WTC11 (cell line): ENCODE data around the gene DGKZ. TPM values are rescaled to one million over a fixed set of nuclear protein-coding genes. Genes with fewer than 3 reads are reported as not detected.

Experiments
- ATAC-seq: fragments of 200-7000 bp; cut with Tn5 transposase; 2 replicates; pipeline ENCODE4 v1.10.0; 2021; ENCODE audit warnings: mild to moderate bottlenecking, moderate library complexity
- CTCF ChIA-PET: fragments of 300-600 bp; sonication (Branson Sonifier 250); formaldehyde crosslinking; loops from one replicate; lab custom pipeline; 2021; ENCODE audit warnings: antibody characterized with exemption; lab: Charles Lee
- POLR2A ChIA-PET: fragments of 350-600 bp; sonication (Branson Sonifier 250); formaldehyde crosslinking; loops from one replicate; lab custom pipeline; 2021; ENCODE audit warnings: antibody characterized with exemption; lab: Charles Lee
- DNase-seq: peaks from one replicate; pipeline ENCODE4 v3.0.0; 2021; ENCODE audit warnings: low spot score
- H3K27ac Mint-ChIP-seq: 2 replicates; pipeline ENCODE4 v1.8.0; 2021; ENCODE audit warnings: mixed read lengths
- H3K27me3 Mint-ChIP-seq: 2 replicates; pipeline ENCODE4 v1.8.0; 2021; ENCODE audit warnings: low read depth, mild to moderate bottlenecking, moderate library complexity, mixed read lengths
- H3K36me3 Mint-ChIP-seq: 2 replicates; pipeline ENCODE4 v1.8.0; 2021; ENCODE audit warnings: mixed read lengths
- H3K4me1 Mint-ChIP-seq: 2 replicates; pipeline ENCODE4 v1.8.0; 2022; ENCODE audit warnings: mixed read lengths
- H3K4me3 Mint-ChIP-seq: 2 replicates; pipeline ENCODE4 v1.8.0; 2021; ENCODE audit warnings: mild to moderate bottlenecking, moderate library complexity, mixed read lengths
- H3K9me3 Mint-ChIP-seq: 2 replicates; pipeline ENCODE4 v1.8.0; 2021; ENCODE audit warnings: mixed read lengths
- ARID4B ChIP-seq: sonication (generic); formaldehyde crosslinking; IDR thresholded peaks from 2 replicates; pipeline ENCODE4 v1.8.0; 2023; ENCODE audit warnings: missing genetic modification reagents, mild to moderate bottlenecking, borderline replicate concordance
- CREB1 ChIP-seq: sonication (generic); formaldehyde crosslinking; IDR thresholded peaks from 2 replicates; pipeline ENCODE4 v1.8.0; 2023; ENCODE audit warnings: mild to moderate bottlenecking, missing genetic modification reagents
- E2F4 ChIP-seq: sonication (generic); formaldehyde crosslinking; IDR thresholded peaks from 2 replicates; pipeline ENCODE4 v1.8.1; 2022; ENCODE audit warnings: low read depth, mild to moderate bottlenecking, moderate library complexity, missing genetic modification reagents, borderline replicate concordance
- ERG ChIP-seq: fragments of 250-450 bp; sonication (Bioruptor Pico); IDR thresholded peaks from 2 replicates; pipeline ENCODE4 v1.8.0; 2021; ENCODE audit warnings: mild to moderate bottlenecking
- MAX ChIP-seq: sonication (generic); formaldehyde crosslinking; IDR thresholded peaks from 2 replicates; pipeline ENCODE4 v1.8.0; 2022; ENCODE audit warnings: mild to moderate bottlenecking, missing genetic modification reagents
- MXD4 ChIP-seq: fragments of 250-450 bp; sonication (Bioruptor Pico); IDR thresholded peaks from 2 replicates; pipeline ENCODE4 v1.8.0; 2021; ENCODE audit warnings: mild to moderate bottlenecking, moderate library complexity, borderline replicate concordance
- NFYB ChIP-seq: sonication (generic); formaldehyde crosslinking; conservative IDR thresholded peaks from 2 replicates; pipeline ENCODE4 v1.8.0; 2022; ENCODE audit warnings: low read depth, missing genetic modification reagents
- PRDM15 ChIP-seq: sonication (generic); formaldehyde crosslinking; IDR thresholded peaks from 2 replicates; pipeline ENCODE4 v1.8.0; 2022; ENCODE audit warnings: missing genetic modification reagents
- PREB ChIP-seq: sonication (generic); formaldehyde crosslinking; IDR thresholded peaks from 2 replicates; pipeline ENCODE4 v1.8.1; 2022; ENCODE audit warnings: mild to moderate bottlenecking, missing genetic modification reagents, moderate library complexity, borderline replicate concordance
- PRRX2 ChIP-seq: fragments of 250-450 bp; sonication (Bioruptor Pico); IDR thresholded peaks from 2 replicates; pipeline ENCODE4 v1.8.0; 2021; ENCODE audit warnings: mild to moderate bottlenecking
- SMAD3 ChIP-seq: sonication (generic); formaldehyde crosslinking; IDR thresholded peaks from 2 replicates; pipeline ENCODE4 v1.8.0; 2022; ENCODE audit warnings: missing genetic modification reagents, mild to moderate bottlenecking, borderline replicate concordance
- TEAD1 ChIP-seq: sonication (generic); formaldehyde crosslinking; IDR thresholded peaks from 2 replicates; pipeline ENCODE4 v1.8.0; 2022; ENCODE audit warnings: mild to moderate bottlenecking, missing genetic modification reagents
- ZNF281 ChIP-seq: sonication (generic); formaldehyde crosslinking; IDR thresholded peaks from 2 replicates; pipeline ENCODE4 v1.8.0; 2023; ENCODE audit warnings: mild to moderate bottlenecking, missing genetic modification reagents
- ZNF396 ChIP-seq: fragments of 250-450 bp; sonication (Bioruptor Pico); IDR thresholded peaks from 2 replicates; pipeline ENCODE4 v1.8.0; 2021; ENCODE audit warnings: mild to moderate bottlenecking, moderate library complexity, borderline replicate concordance
- ZNF671 ChIP-seq: fragments of 250-450 bp; sonication (Bioruptor Pico); IDR thresholded peaks from 2 replicates; pipeline ENCODE4 v1.8.0; 2021; ENCODE audit warnings: mild to moderate bottlenecking
- total RNA-seq: library from RNA; stranded (reverse); gene quantifications from 3 replicates; pipeline ENCODE4 v1.2.3, GENCODE V29; 2021

Gene DGKZ
- total RNA-seq, 1 experiment from 2014 or later = 139 TPM

- CTCF ChIA-PET = interaction anchor here (0.5 to 6.6 kb wide), 3 partner anchors 11 to 223 kb away, joined by 4 to 96 read pairs (median 5); no protein-coding TSS in a partner anchor
- no peak for DNase-seq
- no peak for ATAC-seq
- TF ChIP-seq SMAD3 (CRISPR knock-in tag) (no peak), CREB1 (no peak), TEAD1 (CRISPR knock-in tag) (no peak), PREB (CRISPR knock-in tag) (no peak), PRRX2 (CRISPR knock-in tag) (no peak), PRDM15 (CRISPR knock-in tag) (no peak), ZNF281 (no peak), E2F4 (CRISPR knock-in tag) (no peak), MAX (CRISPR knock-in tag) (no peak), NFYB (no peak), ZNF671 (CRISPR knock-in tag) (no peak), ERG (CRISPR knock-in tag) (no peak), MXD4 (CRISPR knock-in tag) (no peak)
- no peaks in the 10 kb centered on the region for H3K9me3 Mint-ChIP-seq
- peaks cover 15% of the 10 kb centered on the region for H3K4me1 Mint-ChIP-seq
- peaks cover 37% of the 10 kb centered on the region for H3K27me3 Mint-ChIP-seq
- H3K36me3 Mint-ChIP-seq = no peaks in the 10 kb centered on the region; the same call in 1 of the 2 replicates
- POLR2A ChIA-PET = no interaction called here
- 0 out of 2 replicates have a peak overlapping the region, but pooled peaks have one; percentile 84 for H3K4me3 Mint-ChIP-seq
- H3K27ac Mint-ChIP-seq = no peak overlapping the region
Measured at GRCh38 chr11:46393759-46394158, 46.5 kb downstream of the DGKZ start.

GRCh38 chr11:46397526-46397925 is 50.3 kb downstream of the DGKZ start:
- DNase-seq (no peak), ATAC-seq (no peak)
- Mint-ChIP-seq H3K9me3 (no peaks in the 10 kb centered on the region), H3K27ac (peak overlapping the region; percentile 50; the same call in 1 of the 2 replicates), H3K4me1 (peaks cover 8% of the 10 kb centered on the region), H3K4me3 (no peak overlapping the region)
- POLR2A ChIA-PET = no interaction called here
- TF ChIP-seq ZNF396 (CRISPR knock-in tag) (no peak), ARID4B (no peak)
- TF ChIP-seq, all 79 proteins: peak for 0
- CTCF ChIA-PET = interaction anchor here (1.3 kb wide), 1 partner anchor 9 kb away, joined by 5 read pairs; no protein-coding TSS in a partner anchor
- Mint-ChIP-seq H3K27me3 (peaks cover 13% of the 10 kb centered on the region), H3K36me3 (peaks cover under 1% of the 10 kb centered on the region; the same call in 1 of the 2 replicates)
